Stomach (tissue), 4 donors: ENCODE measurements around the gene AGPAT4.

Experiments
- CTCF ChIP-seq, 7 experiments: fragments of 450-650 bp in 4 of 7; fragments of 200-600 bp in 3 of 7; sonication (generic) in 3 of 7; IDR thresholded peaks; one replicate each; pipeline ENCODE4 v1.5.1; 2016 to 2019; ENCODE audit warnings: antibody characterized with exemption in 7 of 7, control low read depth in 2 of 7, mild to moderate bottlenecking in 1 of 7
- EP300 ChIP-seq: sonication (generic); formaldehyde crosslinking; IDR thresholded peaks from one replicate; pipeline ENCODE4 v1.6.1; 2017; ENCODE audit warnings: antibody characterized with exemption
- POLR2A ChIP-seq, 4 donors: fragments of 450-650 bp; IDR thresholded peaks; one replicate each; pipeline ENCODE4 v1.6.1; 2016; ENCODE audit warnings: antibody characterized with exemption in 4 of 4, control low read depth in 2 of 4, mild to moderate bottlenecking in 1 of 4, moderate library complexity in 1 of 4
- POLR2AphosphoS5 ChIP-seq, 3 donors: sonication (generic); formaldehyde crosslinking; IDR thresholded peaks; one replicate each; pipeline ENCODE4 v1.6.1; 2016; ENCODE audit warnings: antibody characterized with exemption in 3 of 3

GRCh38 chr6:161111261-161111660 is 162.6 kb downstream of the AGPAT4 start:
- TF ChIP-seq EP300: no peak
- TF ChIP-seq CTCF (IDR thresholded peaks at IDR 0.05): no peak
- no peak for TF ChIP-seq POLR2AphosphoS5 (IDR thresholded peaks at IDR 0.05)
- no peak for TF ChIP-seq POLR2A (IDR thresholded peaks at IDR 0.05)
